ENCODE measurements around the gene PRDM2.

The PRDM2 gene

DNA sequence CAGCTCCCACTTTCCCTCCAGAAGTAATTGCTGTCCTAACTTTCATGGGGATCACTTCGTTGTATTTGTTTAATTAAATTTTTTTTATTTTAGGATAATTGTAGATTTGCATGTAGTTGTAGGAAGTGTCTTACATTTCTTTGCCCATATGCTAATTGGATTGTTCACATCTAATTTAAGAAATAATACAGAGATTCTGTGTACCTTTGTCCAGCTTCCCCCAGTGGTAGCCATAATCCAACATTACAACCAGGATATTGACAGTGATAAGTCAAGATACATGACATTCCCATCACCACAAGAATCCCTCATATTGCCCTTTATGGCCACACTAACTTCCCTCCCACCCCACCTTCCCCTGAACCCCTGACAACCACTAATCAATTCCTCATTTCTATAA, 136.6 kb downstream of the PRDM2 start:
- H3K9me3 Mint-ChIP-seq, result peaks cover 8% of the 10 kb centered on the region
- no peaks in the 10 kb centered on the region for H3K36me3 Mint-ChIP-seq (ENCODE audit: low read depth)
- no peak overlapping the region for H3K27ac Mint-ChIP-seq
- intact Hi-C loops (cut with micrococcal nuclease), result no loop called here
- peaks cover 14% of the 10 kb centered on the region for H3K27me3 Mint-ChIP-seq
- H3K4me1 Mint-ChIP-seq (ENCODE audit: low read depth), result no peaks in the 10 kb centered on the region
- H3K4me3 Mint-ChIP-seq, result no peak overlapping the region

DNA sequence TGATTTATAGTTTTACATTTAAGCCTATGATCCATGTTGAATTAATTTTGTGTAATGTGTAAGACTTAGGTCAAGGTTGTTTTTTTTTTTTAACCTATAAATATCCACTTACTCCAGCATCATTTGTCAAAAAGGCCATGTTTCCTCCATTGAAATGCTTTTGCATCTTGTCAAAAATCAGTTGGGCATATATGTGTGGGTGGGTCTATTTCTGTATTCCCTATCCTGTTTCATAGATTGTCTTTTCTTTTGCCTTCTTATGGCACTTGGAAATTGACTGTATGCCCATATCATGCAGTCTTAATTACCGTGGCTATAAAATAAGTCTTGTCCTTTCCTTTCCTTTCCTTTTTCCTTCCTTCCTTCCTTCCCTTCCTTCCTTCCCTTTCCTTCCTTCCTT, 138.2 kb downstream of the PRDM2 start:
- Mint-ChIP-seq H3K36me3 (ENCODE audit: low read depth) (no peaks in the 10 kb centered on the region), H3K4me3 (no peak overlapping the region), H3K27ac (no peak overlapping the region), H3K27me3 (peaks cover 26% of the 10 kb centered on the region), H3K4me1 (ENCODE audit: low read depth) (no peaks in the 10 kb centered on the region), H3K9me3 (peaks cover 8% of the 10 kb centered on the region)
- intact Hi-C loops (cut with micrococcal nuclease), result no loop called here

DNA sequence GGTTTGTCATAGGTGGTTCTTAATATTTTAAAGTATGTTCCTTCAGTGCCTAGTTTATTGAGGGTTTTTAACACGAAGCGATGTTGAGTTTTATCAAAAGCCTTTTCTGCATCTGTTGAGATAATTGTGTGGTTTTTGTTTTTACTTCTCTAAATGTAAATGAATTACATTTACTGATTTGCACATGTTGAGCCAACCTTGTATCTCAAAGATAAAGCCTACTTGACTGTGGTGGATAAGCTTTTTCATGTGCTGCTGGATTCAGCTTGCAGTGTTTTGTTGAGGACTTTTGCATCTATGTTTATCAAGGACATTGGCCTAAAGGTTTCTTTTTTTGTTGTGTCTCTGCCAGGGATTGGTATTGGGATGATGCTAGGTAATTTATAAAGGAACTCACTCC, 142.5 kb downstream of the PRDM2 start:
- Mint-ChIP-seq H3K4me1 (ENCODE audit: low read depth) (no peaks in the 10 kb centered on the region), H3K4me3 (no peak overlapping the region), H3K27me3 (peaks cover 35% of the 10 kb centered on the region), H3K9me3 (peaks cover 8% of the 10 kb centered on the region), H3K27ac (no peak overlapping the region), H3K36me3 (ENCODE audit: low read depth) (no peaks in the 10 kb centered on the region)
- intact Hi-C loops (cut with micrococcal nuclease), result no loop called here

DNA sequence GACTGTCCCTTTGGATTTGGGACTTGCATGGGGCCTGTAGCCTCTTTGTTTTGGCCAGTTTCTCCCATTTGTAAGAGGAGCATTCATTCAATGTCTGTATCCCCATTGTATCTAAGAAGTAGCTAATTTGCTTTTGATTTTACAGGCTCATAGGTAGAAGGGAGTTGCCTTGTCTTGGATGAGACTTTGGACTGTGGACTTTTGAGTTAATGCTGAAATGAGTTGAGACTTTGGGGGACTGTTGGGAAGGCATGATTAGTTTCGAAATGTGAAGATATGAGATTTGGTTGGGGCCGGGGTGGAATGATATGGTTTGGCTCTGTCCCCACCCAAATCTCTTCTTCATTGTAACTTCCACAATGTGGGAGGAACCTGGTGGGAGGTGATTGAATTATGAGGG, 151.7 kb downstream of the PRDM2 start:
- H3K4me3 Mint-ChIP-seq, result no peak overlapping the region
- intact Hi-C loops (cut with micrococcal nuclease), result no loop called here
- H3K27ac Mint-ChIP-seq, result no peak overlapping the region
- no peaks in the 10 kb centered on the region for H3K9me3 Mint-ChIP-seq
- H3K27me3 Mint-ChIP-seq, result peaks cover 5% of the 10 kb centered on the region
- H3K4me1 Mint-ChIP-seq (ENCODE audit: low read depth), result no peaks in the 10 kb centered on the region
- no peaks in the 10 kb centered on the region for H3K36me3 Mint-ChIP-seq (ENCODE audit: low read depth)

DNA sequence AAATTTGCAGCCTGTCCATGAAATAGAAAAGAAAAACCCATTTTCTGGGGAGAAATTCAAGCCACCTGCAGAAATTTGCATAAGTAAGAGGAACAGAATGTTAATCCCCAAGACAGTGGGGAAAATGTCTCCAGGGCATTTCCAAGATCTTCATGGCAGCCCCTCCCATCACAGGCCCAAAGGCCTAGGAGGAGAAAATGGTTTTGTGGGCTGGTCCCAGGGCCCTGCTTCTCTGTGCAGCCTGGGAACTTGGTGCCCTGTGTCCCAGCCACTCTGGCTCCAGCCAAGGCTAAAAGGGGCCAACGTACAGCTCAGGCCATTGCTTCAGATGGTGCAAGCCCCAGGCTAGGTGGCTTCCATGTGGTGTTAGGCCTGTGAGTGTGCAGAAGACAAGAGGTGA, 155.6 kb downstream of the PRDM2 start:
- no peaks in the 10 kb centered on the region for H3K36me3 Mint-ChIP-seq (ENCODE audit: low read depth)
- peaks cover 14% of the 10 kb centered on the region for H3K27me3 Mint-ChIP-seq
- H3K4me1 Mint-ChIP-seq (ENCODE audit: low read depth), result no peaks in the 10 kb centered on the region
- intact Hi-C loops (cut with micrococcal nuclease), result no loop called here
- no peak overlapping the region for H3K27ac Mint-ChIP-seq
- H3K4me3 Mint-ChIP-seq, result no peak overlapping the region
- H3K9me3 Mint-ChIP-seq, result no peaks in the 10 kb centered on the region

DNA sequence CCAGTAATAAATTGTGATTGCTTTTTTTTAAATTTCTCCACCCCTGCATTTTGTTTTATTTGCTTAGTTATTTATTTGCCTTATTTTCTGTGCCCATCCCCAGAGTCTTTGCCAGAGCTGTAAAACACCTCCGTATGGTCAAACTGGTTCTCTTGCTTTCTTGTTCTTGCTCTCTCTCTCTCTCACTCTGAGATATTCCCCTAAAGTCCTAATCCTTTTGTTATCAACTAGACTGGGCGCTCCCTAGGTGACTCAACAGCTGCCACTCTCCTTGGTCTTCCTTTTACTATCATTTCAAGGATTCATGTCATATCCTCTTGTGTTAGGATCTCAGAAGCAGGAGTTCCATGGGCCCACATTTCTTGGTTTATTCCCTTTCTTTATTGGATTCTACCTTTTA, 160.0 kb downstream of the PRDM2 start:
- Mint-ChIP-seq H3K4me3 (no peak overlapping the region), H3K36me3 (ENCODE audit: low read depth) (no peaks in the 10 kb centered on the region), H3K9me3 (no peaks in the 10 kb centered on the region), H3K4me1 (ENCODE audit: low read depth) (no peaks in the 10 kb centered on the region), H3K27me3 (peaks cover 13% of the 10 kb centered on the region), H3K27ac (no peak overlapping the region)
- intact Hi-C loops (cut with micrococcal nuclease), result no loop called here

DNA sequence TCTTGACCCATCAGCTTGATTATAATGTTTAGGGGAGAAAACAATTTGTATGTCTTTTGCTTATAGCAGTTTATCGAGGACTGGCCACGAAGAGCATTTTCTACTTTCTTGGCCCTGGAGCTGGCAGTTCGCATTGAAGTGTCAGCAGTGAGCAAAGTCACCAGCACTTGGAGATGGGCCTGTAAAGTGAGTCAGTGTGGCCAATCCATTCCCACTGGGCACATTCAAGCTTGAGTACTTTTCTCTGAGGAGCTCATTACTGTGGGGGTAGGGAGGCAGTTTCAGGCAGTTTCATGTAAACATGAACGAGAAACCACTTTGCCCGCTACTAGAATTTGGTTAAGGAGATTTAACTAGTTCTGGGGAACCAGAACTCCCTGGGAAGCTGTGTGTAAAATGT, 164.8 kb downstream of the PRDM2 start:
- no peak overlapping the region for H3K27ac Mint-ChIP-seq
- no peak overlapping the region for H3K4me3 Mint-ChIP-seq
- H3K9me3 Mint-ChIP-seq, result no peaks in the 10 kb centered on the region
- peaks cover 8% of the 10 kb centered on the region for H3K27me3 Mint-ChIP-seq
- H3K36me3 Mint-ChIP-seq (ENCODE audit: low read depth), result no peaks in the 10 kb centered on the region
- intact Hi-C loops (cut with micrococcal nuclease), result no loop called here
- H3K4me1 Mint-ChIP-seq (ENCODE audit: low read depth), result no peaks in the 10 kb centered on the region

DNA sequence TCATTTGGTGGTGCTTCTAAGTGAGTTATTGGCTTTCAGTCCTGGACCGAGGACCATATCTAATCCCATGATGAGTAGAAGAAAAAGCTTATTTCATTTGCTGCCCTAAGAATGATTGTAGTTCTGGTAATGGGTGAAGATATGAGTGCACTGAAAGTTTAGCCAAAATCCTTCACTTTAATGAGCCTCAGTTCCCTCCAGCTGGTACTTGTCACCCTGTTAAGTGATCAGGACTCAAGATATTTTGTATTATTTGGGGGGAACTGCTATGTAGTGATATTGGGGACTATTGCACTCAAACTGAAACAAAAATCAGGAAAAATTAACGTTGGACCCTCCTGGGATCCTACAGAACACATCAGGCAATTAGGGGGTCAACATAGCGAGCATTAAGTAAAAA, 165.9 kb downstream of the PRDM2 start:
- H3K9me3 Mint-ChIP-seq, result no peaks in the 10 kb centered on the region
- H3K27me3 Mint-ChIP-seq, result peaks cover 12% of the 10 kb centered on the region
- intact Hi-C loops (cut with micrococcal nuclease), result no loop called here
- no peak overlapping the region for H3K27ac Mint-ChIP-seq
- H3K4me1 Mint-ChIP-seq (ENCODE audit: low read depth), result no peaks in the 10 kb centered on the region
- H3K36me3 Mint-ChIP-seq (ENCODE audit: low read depth), result no peaks in the 10 kb centered on the region
- no peak overlapping the region for H3K4me3 Mint-ChIP-seq

DNA sequence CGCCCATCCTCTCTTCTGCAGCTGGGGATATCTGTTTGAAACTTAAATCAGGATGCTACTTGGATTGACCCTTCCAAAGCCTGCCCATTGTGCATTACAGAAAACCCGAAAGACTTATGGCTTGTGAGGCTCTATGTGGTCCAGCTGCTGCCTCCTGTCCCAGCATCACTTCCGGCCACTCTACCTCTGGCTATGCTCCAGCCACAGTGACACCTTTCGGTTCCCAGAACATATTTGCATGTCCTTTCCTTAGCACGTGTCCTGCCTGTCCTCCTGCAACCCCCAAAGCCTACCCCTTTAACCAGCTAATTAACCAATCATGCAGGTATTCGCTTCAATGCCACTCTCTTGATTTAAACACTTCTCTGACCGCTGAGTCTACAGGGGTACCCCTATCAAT, 167.6 kb downstream of the PRDM2 start:
- Mint-ChIP-seq H3K36me3 (ENCODE audit: low read depth) (no peaks in the 10 kb centered on the region), H3K9me3 (no peaks in the 10 kb centered on the region), H3K27ac (no peak overlapping the region), H3K4me3 (no peak overlapping the region), H3K27me3 (peaks cover 11% of the 10 kb centered on the region), H3K4me1 (ENCODE audit: low read depth) (no peaks in the 10 kb centered on the region)
- intact Hi-C loops (cut with micrococcal nuclease), result no loop called here

DNA sequence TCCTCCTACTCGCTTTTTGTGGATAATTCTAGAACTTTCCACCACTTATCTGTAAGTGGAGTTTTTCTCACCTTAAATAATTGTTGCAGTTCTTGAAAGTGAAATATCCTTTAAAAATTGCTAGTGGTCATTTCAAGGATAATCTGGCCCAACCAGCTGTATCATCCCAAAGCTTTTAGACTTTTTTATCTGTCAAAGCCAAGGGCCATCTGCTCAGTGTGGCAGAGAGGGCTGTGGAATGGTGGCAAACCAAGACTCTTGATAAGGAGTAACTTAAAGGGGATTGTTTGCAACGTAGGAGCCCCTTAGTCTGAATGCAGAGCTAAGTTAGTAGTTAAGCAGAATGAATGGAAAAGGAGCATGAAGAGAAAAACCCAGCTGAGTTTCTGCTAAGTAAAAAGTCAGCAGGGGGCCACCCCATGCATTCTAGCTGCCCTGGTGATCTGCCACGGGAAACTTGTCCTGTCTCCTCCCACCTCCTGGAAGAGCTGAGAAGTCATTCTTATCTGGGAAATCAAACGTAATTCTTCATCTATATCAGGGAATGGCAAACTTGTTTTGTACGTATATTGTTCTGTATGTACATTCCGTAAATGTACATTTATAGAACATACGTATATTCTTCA, 169.3 kb downstream of the PRDM2 start:
- Mint-ChIP-seq H3K27me3 (peaks cover 12% of the 10 kb centered on the region), H3K4me3 (no peak overlapping the region), H3K9me3 (no peaks in the 10 kb centered on the region), H3K4me1 (ENCODE audit: low read depth) (no peaks in the 10 kb centered on the region), H3K36me3 (ENCODE audit: low read depth) (no peaks in the 10 kb centered on the region), H3K27ac (no peak overlapping the region)
- intact Hi-C loops (cut with micrococcal nuclease), result no loop called here

DNA sequence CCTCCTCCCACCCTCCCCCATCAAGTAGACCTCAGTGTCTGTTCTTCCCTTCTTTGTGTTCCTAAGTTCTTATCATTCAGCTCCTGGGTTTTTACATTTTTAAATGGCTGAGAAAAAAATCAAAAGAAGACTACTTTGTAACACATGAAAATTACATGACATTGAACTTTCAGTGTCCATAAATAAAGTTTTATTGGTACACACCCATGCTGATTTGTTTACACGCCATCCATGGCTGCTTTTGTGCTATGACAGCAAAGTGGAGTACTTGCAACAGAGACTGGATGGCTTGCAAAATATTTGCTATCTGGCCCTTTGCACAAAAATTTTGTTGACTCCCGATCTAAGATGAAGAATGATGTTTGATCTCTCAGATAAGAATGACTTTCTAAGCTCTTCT, 171.4 kb downstream of the PRDM2 start:
- no peaks in the 10 kb centered on the region for H3K36me3 Mint-ChIP-seq (ENCODE audit: low read depth)
- no peaks in the 10 kb centered on the region for H3K4me1 Mint-ChIP-seq (ENCODE audit: low read depth)
- intact Hi-C loops (cut with micrococcal nuclease), result no loop called here
- no peak overlapping the region for H3K27ac Mint-ChIP-seq
- H3K9me3 Mint-ChIP-seq, result no peaks in the 10 kb centered on the region
- H3K27me3 Mint-ChIP-seq, result peaks cover 12% of the 10 kb centered on the region
- H3K4me3 Mint-ChIP-seq, result no peak overlapping the region

DNA sequence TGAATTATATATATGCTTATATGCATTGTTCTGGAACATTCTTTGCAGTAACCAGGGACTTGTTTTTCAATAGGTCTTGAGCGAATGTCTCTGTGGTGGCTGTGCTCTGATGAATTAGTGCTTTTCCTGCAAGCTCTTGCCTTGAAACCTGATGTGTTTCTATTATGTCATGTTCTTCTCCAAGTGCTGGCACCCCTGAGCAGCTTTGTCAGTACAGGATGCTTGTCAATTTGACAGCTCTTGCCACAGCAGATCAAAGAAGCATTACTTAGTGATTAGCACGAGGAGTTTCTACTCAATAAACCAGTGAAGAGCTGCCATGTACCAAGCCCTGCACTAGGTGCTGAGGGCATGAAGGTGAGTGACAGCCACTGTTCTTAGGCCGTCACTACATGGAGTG, 171.9 kb downstream of the PRDM2 start:
- Mint-ChIP-seq H3K9me3 (no peaks in the 10 kb centered on the region), H3K27ac (no peak overlapping the region), H3K36me3 (ENCODE audit: low read depth) (no peaks in the 10 kb centered on the region), H3K4me3 (no peak overlapping the region), H3K27me3 (peaks cover 12% of the 10 kb centered on the region), H3K4me1 (ENCODE audit: low read depth) (no peaks in the 10 kb centered on the region)
- intact Hi-C loops (cut with micrococcal nuclease), result no loop called here

DNA sequence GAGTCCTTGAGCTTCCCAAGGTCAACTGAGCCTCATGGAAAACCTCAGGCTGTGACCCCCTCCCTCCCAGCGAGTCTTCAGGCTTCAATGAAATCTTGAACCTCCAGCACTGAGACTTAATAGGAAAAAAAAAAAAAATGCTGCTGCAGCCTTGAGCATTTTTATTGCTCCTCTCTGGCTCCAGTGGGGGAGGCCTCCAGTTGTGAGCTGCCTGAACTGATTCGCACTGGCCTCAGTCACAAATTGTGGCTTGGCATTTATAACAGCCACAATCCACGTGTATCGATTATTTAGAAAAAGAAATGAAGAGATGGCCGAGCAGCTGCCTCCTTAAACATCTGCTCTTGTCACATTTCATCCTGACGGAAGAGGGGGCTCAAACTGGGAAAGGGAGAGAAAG, 173.0 kb downstream of the PRDM2 start:
- H3K27me3 Mint-ChIP-seq, result peaks cover 12% of the 10 kb centered on the region
- H3K27ac Mint-ChIP-seq, result no peak overlapping the region
- intact Hi-C loops (cut with micrococcal nuclease), result no loop called here
- H3K4me1 Mint-ChIP-seq (ENCODE audit: low read depth), result no peaks in the 10 kb centered on the region
- no peak overlapping the region for H3K4me3 Mint-ChIP-seq
- no peaks in the 10 kb centered on the region for H3K9me3 Mint-ChIP-seq
- H3K36me3 Mint-ChIP-seq (ENCODE audit: low read depth), result no peaks in the 10 kb centered on the region
